ENCODE measurements around the gene ADAMTS13. TPM values are rescaled to one million over a fixed set of nuclear protein-coding genes. Genes with fewer than 3 reads are reported as not detected.
A peak's percentile ranks its signal among the peaks of the same experiment; 100 is the strongest.

Gene ADAMTS13
- total RNA-seq, 4 donors from 2014 or later, result 1.0 to 2.2 (median 1.4) TPM

GRCh38 chr9:133403766-133404453 lies 18.3 kb upstream of the ADAMTS13 start:
- H3K27ac ChIP-seq, result no peak overlapping the region
- H3K9me3 ChIP-seq, result no peaks in the 10 kb centered on the region
- no peak overlapping the region for H3K4me3 ChIP-seq
- TF ChIP-seq CTCF (IDR thresholded peaks at IDR 0.05 in 4 of 5, conservative IDR thresholded peaks at IDR 0.05 in 1 of 5) (peak; percentile 37 to 67 (median 53)), POLR2A (IDR thresholded peaks at IDR 0.05) (no peak)
- DNase-seq, result no peak
- H3K4me1 ChIP-seq, result peaks cover 16 to 17% of the 10 kb centered on the region in 2 donors
- H3K36me3 ChIP-seq, result peaks cover 0 to 13% of the 10 kb centered on the region in 2 donors
- no peak for ATAC-seq
- in situ Hi-C loops (cut with MboI; ENCODE audit: low sequenced_read_pairs in 4 of 4), result no loop called here
- H3K27me3 ChIP-seq, result no peaks in the 10 kb centered on the region
- intact Hi-C loops (cut with DNase I; ENCODE audit: low total_unique reads), result loop anchor here (2.0 kb wide), 1 partner anchor 217 kb away; no protein-coding TSS in a partner anchor

GRCh38 chr9:133404454-133405002 lies 17.6 kb upstream of the ADAMTS13 start:
- ATAC-seq, result no peak
- H3K27ac ChIP-seq, result no peak overlapping the region
- peaks cover 16 to 17% of the 10 kb centered on the region in 2 donors for H3K4me1 ChIP-seq
- no peak for TF ChIP-seq CTCF (IDR thresholded peaks at IDR 0.05 in 4 of 5, conservative IDR thresholded peaks at IDR 0.05 in 1 of 5)
- no peak for TF ChIP-seq POLR2A (IDR thresholded peaks at IDR 0.05)
- peaks cover 0 to 18% of the 10 kb centered on the region in 2 donors for H3K36me3 ChIP-seq
- no peak overlapping the region for H3K4me3 ChIP-seq
- in situ Hi-C loops (cut with MboI; ENCODE audit: low sequenced_read_pairs in 4 of 4) (loop anchor here in 1 of 4 donors (5.0 kb wide), 1 partner anchor 78 kb away; no protein-coding TSS in a partner anchor), intact Hi-C loops (cut with DNase I; ENCODE audit: low total_unique reads) (loop anchor here (2.0 kb wide), 1 partner anchor 218 kb away; no protein-coding TSS in a partner anchor)
- H3K27me3 ChIP-seq, result no peaks in the 10 kb centered on the region
- no peaks in the 10 kb centered on the region for H3K9me3 ChIP-seq
- DNase-seq, result no peak

GRCh38 chr9:133405508-133406438 lies 16.4 kb upstream of the ADAMTS13 start:
- Histone ChIP-seq H3K4me3 (no peak overlapping the region), H3K27ac (peak overlapping the region; percentile 51 to 79 (median 70)), H3K9me3 (no peaks in the 10 kb centered on the region), H3K27me3 (no peaks in the 10 kb centered on the region), H3K36me3 (peaks cover 0 to 30% of the 10 kb centered on the region in 2 donors), H3K4me1 (peaks cover 16 to 17% of the 10 kb centered on the region in 2 donors)
- ATAC-seq, result peak; percentile 87 to 92
- TF ChIP-seq POLR2A (IDR thresholded peaks at IDR 0.05), result no peak
- TF ChIP-seq CTCF (IDR thresholded peaks at IDR 0.05 in 4 of 5, conservative IDR thresholded peaks at IDR 0.05 in 1 of 5), result no peak
- in situ Hi-C loops (cut with MboI; ENCODE audit: low sequenced_read_pairs in 4 of 4) (loop anchor here in 1 of 4 donors (5.0 kb wide), 1 partner anchor 77 kb away; no protein-coding TSS in a partner anchor), intact Hi-C loops (cut with DNase I; ENCODE audit: low total_unique reads) (loop anchor here (1.0 to 2.0 kb wide), 2 partner anchors 81 to 219 kb away; no protein-coding TSS in a partner anchor)
- peak; percentile 70 to 81 for DNase-seq

DNA sequence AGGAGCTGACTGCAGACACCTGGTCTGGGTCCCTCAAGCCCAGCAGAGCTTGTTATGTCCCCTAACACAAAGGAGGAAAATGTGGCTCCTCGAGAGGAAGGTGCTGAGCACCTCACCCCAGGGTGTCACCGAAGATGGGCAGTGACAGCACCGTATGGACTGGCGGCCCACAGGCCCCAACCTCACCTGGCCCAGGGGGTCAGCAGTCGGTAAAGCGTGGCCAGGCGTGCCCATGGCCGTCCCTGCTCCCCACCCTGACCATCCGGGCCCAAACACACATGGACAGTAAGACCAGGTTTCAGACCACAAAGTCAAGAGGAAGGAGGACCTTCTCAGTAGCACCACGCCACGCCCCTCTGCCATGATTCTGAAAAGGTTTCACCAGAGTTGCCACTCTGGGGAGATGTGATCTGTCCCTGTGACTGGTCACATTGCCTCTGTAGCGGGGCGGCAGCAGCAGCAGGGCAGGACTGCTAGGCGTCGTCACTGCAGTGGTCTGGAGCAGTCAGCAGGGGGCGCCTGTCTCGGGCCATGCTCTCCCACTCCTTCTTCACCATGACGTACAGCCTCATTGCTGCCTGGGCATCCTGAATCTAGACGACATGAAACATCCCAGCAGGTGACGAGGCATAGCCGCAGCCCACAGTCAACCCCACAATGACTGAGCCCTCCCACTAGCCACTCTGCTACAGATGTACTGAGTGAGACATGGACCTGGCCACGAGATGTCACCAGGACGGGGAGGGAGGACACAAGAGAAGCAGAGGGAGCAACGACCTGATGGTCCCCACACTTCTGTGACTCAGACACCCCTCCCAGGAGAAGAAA lies 15.5 kb upstream of the ADAMTS13 start:
- Histone ChIP-seq H3K27me3 (no peaks in the 10 kb centered on the region), H3K4me3 (no peak overlapping the region), H3K9me3 (no peaks in the 10 kb centered on the region), H3K27ac (peak overlapping the region; percentile 51 to 79 (median 70)), H3K4me1 (peaks cover 16 to 17% of the 10 kb centered on the region in 2 donors), H3K36me3 (peaks cover 0 to 39% of the 10 kb centered on the region in 2 donors)
- ATAC-seq (peak; percentile 31 to 76), DNase-seq (peak; percentile 23 to 65)
- in situ Hi-C loops (cut with MboI; ENCODE audit: low sequenced_read_pairs in 4 of 4) (loop anchor here in 1 of 4 donors (5.0 kb wide), 1 partner anchor 76 kb away; no protein-coding TSS in a partner anchor), intact Hi-C loops (cut with DNase I; ENCODE audit: low total_unique reads) (loop anchor here (1.0 kb wide), 2 partner anchors 21 to 80 kb away; no protein-coding TSS in a partner anchor)
- no peak for TF ChIP-seq POLR2A (IDR thresholded peaks at IDR 0.05)
- peak; percentile 77 to 90 (median 83) for TF ChIP-seq CTCF (IDR thresholded peaks at IDR 0.05 in 4 of 5, conservative IDR thresholded peaks at IDR 0.05 in 1 of 5)
